ENCODE data around the gene ERICH6.

GRCh38 chr3:150610785-150611184, 92.9 kb downstream of the ERICH6 start:
- TF ChIP-seq ISL1 (CRISPR knock-in tag; IDR thresholded peaks at IDR 0.05): no peak
- no peak for TF ChIP-seq ZFP30 (CRISPR knock-in tag; IDR thresholded peaks at IDR 0.05)

Measured in SK-N-SH treated with all-trans-retinoic acid at 6 μM for 48 hours (cell line).